HEK293 (cell line): ENCODE measurements around the gene SYNGAP1.

Experiments used
- CTCF ChIA-PET: fragments of 350-600 bp; formaldehyde crosslinking; extraction: SDS; loops from one replicate; lab custom pipeline; 2021; ENCODE audit warnings: antibody characterized with exemption; lab: Yijun Ruan, JAX
- POLR2A ChIA-PET: fragments of 300-600 bp; formaldehyde crosslinking; extraction: SDS; loops from one replicate; lab custom pipeline; 2020; ENCODE audit warnings: antibody characterized with exemption, inconsistent platforms; lab: Yijun Ruan, JAX
- H3K27ac ChIP-seq: fragments of 200-500 bp; sonication (Bioruptor generic); 2 replicates; pipeline ENCODE4 v1.5.1; 2014; ENCODE audit warnings: low read depth, low read length, control low read depth, inconsistent platforms; ENCODE audit errors: extremely low read depth
- H3K36me3 ChIP-seq, 2 experiments: fragments of 200-500 bp in 1 of 2; sonication (Bioruptor generic) in 1 of 2; 1 replicate in 1 of 2; 2 replicates in 1 of 2; pipeline ENCODE4 v1.5.1; 2014 to 2017; ENCODE audit warnings: inconsistent platforms in 2 of 2, low read length in 2 of 2; ENCODE audit not compliant: control insufficient read depth in 2 of 2, insufficient read depth in 1 of 2
- H3K4me1 ChIP-seq: fragments of 200-500 bp; sonication (Bioruptor generic); 2 replicates; pipeline ENCODE4 v1.5.1; 2014; ENCODE audit warnings: mild to moderate bottlenecking, low read length, inconsistent platforms; ENCODE audit not compliant: control insufficient read depth, insufficient read depth
- H3K4me3 ChIP-seq: 2 replicates; pipeline ENCODE4 v1.5.1; 2011; ENCODE audit warnings: low read depth, mild to moderate bottlenecking, control low read depth, low read length, moderate library complexity
- H3K9me3 ChIP-seq: fragments of 200-500 bp; sonication (Bioruptor generic); 2 replicates; pipeline ENCODE4 v1.5.1; 2014; ENCODE audit warnings: low read depth, low read length, inconsistent platforms; ENCODE audit not compliant: control insufficient read depth, insufficient read depth
- AEBP2 ChIP-seq: fragments of 450-650 bp; formaldehyde crosslinking; IDR thresholded peaks from 2 replicates; pipeline ENCODE4 v1.5.1; 2016; ENCODE audit warnings: missing biosample characterization, missing genetic modification characterization, borderline replicate concordance
- EGR2 ChIP-seq: fragments of 450-650 bp; formaldehyde crosslinking; IDR thresholded peaks from 2 replicates; pipeline ENCODE4 v1.5.1; 2016; ENCODE audit warnings: low read depth, missing biosample characterization, missing genetic modification characterization
- IKZF3 ChIP-seq: fragments of 450-650 bp; IDR thresholded peaks from 2 replicates; pipeline ENCODE4 v1.5.0; 2018; ENCODE audit warnings: missing biosample characterization, mild to moderate bottlenecking, missing genetic modification characterization, moderate library complexity
- KLF17 ChIP-seq: fragments of 450-650 bp; formaldehyde crosslinking; IDR thresholded peaks from 2 replicates; pipeline ENCODE4 v1.5.1; 2016; ENCODE audit warnings: missing biosample characterization, missing genetic modification characterization
- PATZ1 ChIP-seq: fragments of 450-650 bp; formaldehyde crosslinking; IDR thresholded peaks from 2 replicates; pipeline ENCODE4 v1.5.1; 2016; ENCODE audit warnings: missing biosample characterization, missing genetic modification characterization
- PRDM1 ChIP-seq: fragments of 450-650 bp; formaldehyde crosslinking; IDR thresholded peaks from 2 replicates; pipeline ENCODE4; 2016; ENCODE audit warnings: missing biosample characterization, missing genetic modification characterization
- ZBTB17 ChIP-seq: fragments of 450-650 bp; formaldehyde crosslinking; IDR thresholded peaks from 2 replicates; pipeline ENCODE4 v1.5.1; 2016; ENCODE audit warnings: missing biosample characterization, missing genetic modification characterization
- ZBTB26 ChIP-seq: fragments of 450-650 bp; formaldehyde crosslinking; optimal IDR thresholded peaks from 2 replicates; pipeline ENCODE3; 2016; ENCODE audit warnings: missing biosample characterization, mild to moderate bottlenecking, missing genetic modification characterization
- ZBTB48 ChIP-seq: fragments of 450-650 bp; formaldehyde crosslinking; IDR thresholded peaks from 2 replicates; pipeline ENCODE4 v1.5.1; 2016; ENCODE audit warnings: missing biosample characterization, missing genetic modification characterization
- ZFHX2 ChIP-seq: fragments of 450-650 bp; formaldehyde crosslinking; conservative IDR thresholded peaks from 2 replicates; pipeline ENCODE4 v1.5.1; 2016; ENCODE audit warnings: missing biosample characterization, missing genetic modification characterization
- ZNF121 ChIP-seq: fragments of 450-650 bp; formaldehyde crosslinking; IDR thresholded peaks from 2 replicates; pipeline ENCODE4 v1.5.1; 2016; ENCODE audit warnings: missing biosample characterization, missing genetic modification characterization
- ZNF184 ChIP-seq: fragments of 450-650 bp; IDR thresholded peaks from 2 replicates; pipeline ENCODE4 v1.5.1; 2018; ENCODE audit warnings: missing biosample characterization, mild to moderate bottlenecking, missing genetic modification characterization
- ZNF292 ChIP-seq: fragments of 450-650 bp; formaldehyde crosslinking; IDR thresholded peaks from 2 replicates; pipeline ENCODE4 v1.5.1; 2016; ENCODE audit warnings: low read depth, missing biosample characterization, missing genetic modification characterization, borderline replicate concordance
- ZNF341 ChIP-seq: fragments of 450-650 bp; formaldehyde crosslinking; IDR thresholded peaks from 2 replicates; pipeline ENCODE4; 2016; ENCODE audit warnings: low read depth, missing biosample characterization, missing genetic modification characterization
- ZNF366 ChIP-seq: fragments of 450-650 bp; formaldehyde crosslinking; conservative IDR thresholded peaks from 2 replicates; pipeline ENCODE4 v1.5.1; 2016; ENCODE audit warnings: missing biosample characterization, missing genetic modification characterization
- ZNF561 ChIP-seq: fragments of 450-650 bp; IDR thresholded peaks from 2 replicates; pipeline ENCODE4 v1.5.1; 2018; ENCODE audit warnings: missing biosample characterization, missing genetic modification characterization, borderline replicate concordance
- ZNF600 ChIP-seq: fragments of 450-650 bp; formaldehyde crosslinking; IDR thresholded peaks from 2 replicates; pipeline ENCODE4 v1.5.1; 2016; ENCODE audit warnings: missing biosample characterization, missing genetic modification characterization
- ZNF645 ChIP-seq: fragments of 450-650 bp; formaldehyde crosslinking; IDR thresholded peaks from 2 replicates; pipeline ENCODE4; 2016; ENCODE audit warnings: missing biosample characterization, missing genetic modification characterization
- ZNF677 ChIP-seq: fragments of 450-650 bp; IDR thresholded peaks from 2 replicates; pipeline ENCODE4 v1.5.0; 2018; ENCODE audit warnings: missing biosample characterization, mild to moderate bottlenecking, missing genetic modification characterization, moderate library complexity
- ZSCAN4 ChIP-seq: fragments of 450-650 bp; formaldehyde crosslinking; IDR thresholded peaks from 2 replicates; pipeline ENCODE4 v1.5.1; 2017; ENCODE audit warnings: missing biosample characterization, missing genetic modification characterization

Gene SYNGAP1

GRCh38 chr6:33428966-33429749 is 9.3 kb downstream of the SYNGAP1 start:
- no peak overlapping the region for H3K27ac ChIP-seq
- H3K4me1 ChIP-seq = peaks cover 17% of the 10 kb centered on the region
- no peaks in the 10 kb centered on the region for H3K9me3 ChIP-seq
- TF ChIP-seq ZSCAN4 (tag by site-specific recombination) (peak; percentile 90), ZNF561 (tag by site-specific recombination) (no peak), ZBTB48 (tag by site-specific recombination) (0 out of 2 replicates have a peak, but pooled peaks have one; percentile 24), ZNF645 (tag by site-specific recombination) (no peak), IKZF3 (tag by site-specific recombination) (0 out of 2 replicates have a peak, but pooled peaks have one; percentile 34), AEBP2 (no peak), PRDM1 (tag by site-specific recombination) (peak; percentile 94), PATZ1 (tag by site-specific recombination) (peak; percentile 12), ZNF184 (no peak), ZBTB17 (tag by site-specific recombination) (peak; percentile 83), EGR2 (peak; percentile 80), ZNF292 (tag by site-specific recombination) (no peak), ZBTB26 (tag by site-specific recombination) (peak; percentile 6), ZNF600 (tag by site-specific recombination) (peak; percentile 95), ZFHX2 (tag by site-specific recombination) (peak; percentile 95), ZNF121 (tag by site-specific recombination) (no peak), ZNF366 (tag by site-specific recombination) (peak; percentile 88), ZNF677 (no peak), ZNF341 (tag by site-specific recombination) (peak; percentile 65), KLF17 (tag by site-specific recombination) (peak; percentile 56)
- no peaks in the 10 kb centered on the region for H3K36me3 ChIP-seq
- ChIA-PET CTCF (interaction anchor here (0.6 to 1.3 kb wide), 8 partner anchors 11 to 294 kb away, joined by 3 to 7 read pairs (median 3); partner anchors contain the start of gene BAK1), POLR2A (interaction anchor here (0.5 to 2.4 kb wide), 6 partner anchors 13 to 157 kb away, joined by 3 to 11 read pairs (median 4); partner anchors contain the start of genes B3GALT4, PHF1, RPS18 and VPS52)
- no peak overlapping the region for H3K4me3 ChIP-seq
